ENCODE data around the gene PPIC. TPM values are rescaled to one million over a fixed set of nuclear protein-coding genes. Genes with fewer than 3 reads are reported as not detected.

Gene PPIC
- total RNA-seq, 1 donor from 2014 or later = 51.9 TPM

GRCh38 chr5:123039673-123040072 is 3.1 kb upstream of the PPIC start:
- H3K4me2 ChIP-seq (ENCODE audit: low read length) = no peak overlapping the region
- Mint-ChIP-seq H3K27me3 (ENCODE audit: low read depth, unreplicated experiment) (peaks cover under 1% of the 10 kb centered on the region), H3K36me3 (ENCODE audit: low read depth, unreplicated experiment) (no peaks in the 10 kb centered on the region), H3K9me3 (ENCODE audit: unreplicated experiment) (no peaks in the 10 kb centered on the region), H3K27ac (ENCODE audit: unreplicated experiment) (no peak overlapping the region), H3K4me1 (ENCODE audit: low read depth, unreplicated experiment) (peaks cover 8% of the 10 kb centered on the region), H3K4me3 (ENCODE audit: unreplicated experiment) (no peak overlapping the region)
- DNase-seq (ENCODE audit: low read depth) (no peak), FAIRE-seq (no peak)
- no peak overlapping the region for H3K9ac ChIP-seq (ENCODE audit: low read length)
- no peaks in the 10 kb centered on the region for H3K27me3 ChIP-seq (ENCODE audit: insufficient read depth, low read length)
- no peak overlapping the region for H3K27ac ChIP-seq (ENCODE audit: low read depth, low read length)
- no peak overlapping the region for H2AFZ ChIP-seq (ENCODE audit: low read depth, low read length)
- no peaks in the 10 kb centered on the region for H3K9me3 ChIP-seq (ENCODE audit: insufficient read depth, low read depth, low read length)
- no peaks in the 10 kb centered on the region for H3K79me2 ChIP-seq (ENCODE audit: insufficient read depth, low read length)
- TF ChIP-seq CTCF (IDR thresholded peaks at IDR 0.05; ENCODE audit: insufficient read depth, low read depth, low read length) = no peak
- no peak for TF ChIP-seq EZH2 (IDR thresholded peaks at IDR 0.05; ENCODE audit: insufficient read depth, low read length)
- peaks cover 8% of the 10 kb centered on the region for H4K20me1 ChIP-seq (ENCODE audit: insufficient read depth, low read length)
- H3K4me1 ChIP-seq (ENCODE audit: insufficient read depth, low read length) = no peaks in the 10 kb centered on the region
- H3K4me3 ChIP-seq (ENCODE audit: insufficient read depth, low read depth, low read length) = no peak overlapping the region
- no peaks in the 10 kb centered on the region for H3K36me3 ChIP-seq (ENCODE audit: insufficient read depth, low read length)

GRCh38 chr5:123037104-123037418 is 536 bp upstream of the PPIC start:
- Histone ChIP-seq H4K20me1 (ENCODE audit: insufficient read depth, low read length) (peaks cover 12% of the 10 kb centered on the region), H3K79me2 (ENCODE audit: insufficient read depth, low read length) (no peaks in the 10 kb centered on the region), H3K9ac (ENCODE audit: low read length) (peak overlapping the region; percentile 83), H3K4me2 (ENCODE audit: low read length) (peak overlapping the region; percentile 88), H2AFZ (ENCODE audit: low read depth, low read length) (peak overlapping the region; percentile 97), H3K36me3 (ENCODE audit: insufficient read depth, low read length) (no peaks in the 10 kb centered on the region), H3K4me1 (ENCODE audit: insufficient read depth, low read length) (no peaks in the 10 kb centered on the region), H3K27me3 (ENCODE audit: insufficient read depth, low read length) (no peaks in the 10 kb centered on the region), H3K4me3 (ENCODE audit: insufficient read depth, low read depth, low read length) (peak overlapping the region; percentile 87), H3K27ac (ENCODE audit: low read depth, low read length) (peak overlapping the region; percentile 57), H3K9me3 (ENCODE audit: insufficient read depth, low read depth, low read length) (no peaks in the 10 kb centered on the region)
- Mint-ChIP-seq H3K4me3 (ENCODE audit: unreplicated experiment) (peak overlapping the region; percentile 85), H3K36me3 (ENCODE audit: low read depth, unreplicated experiment) (peaks cover 5% of the 10 kb centered on the region), H3K27me3 (ENCODE audit: low read depth, unreplicated experiment) (peaks cover 5% of the 10 kb centered on the region), H3K4me1 (ENCODE audit: low read depth, unreplicated experiment) (peaks cover 8% of the 10 kb centered on the region), H3K9me3 (ENCODE audit: unreplicated experiment) (no peaks in the 10 kb centered on the region), H3K27ac (ENCODE audit: unreplicated experiment) (peak overlapping the region; percentile 27)
- FAIRE-seq (peak; percentile 5), DNase-seq (ENCODE audit: low read depth) (no peak)
- TF ChIP-seq EZH2 (IDR thresholded peaks at IDR 0.05; ENCODE audit: insufficient read depth, low read length) (no peak), CTCF (IDR thresholded peaks at IDR 0.05; ENCODE audit: insufficient read depth, low read depth, low read length) (no peak)

GRCh38 chr5:123035918-123036390 is 571 bp downstream of the PPIC start:
- H3K36me3 Mint-ChIP-seq (ENCODE audit: low read depth, unreplicated experiment) = peaks cover 5% of the 10 kb centered on the region
- H3K27me3 Mint-ChIP-seq (ENCODE audit: low read depth, unreplicated experiment) = peaks cover 5% of the 10 kb centered on the region
- peak overlapping the region; percentile 87 for H3K4me3 ChIP-seq (ENCODE audit: insufficient read depth, low read depth, low read length)
- H3K27ac Mint-ChIP-seq (ENCODE audit: unreplicated experiment) = peak overlapping the region; percentile 77
- H3K36me3 ChIP-seq (ENCODE audit: insufficient read depth, low read length) = no peaks in the 10 kb centered on the region
- H4K20me1 ChIP-seq (ENCODE audit: insufficient read depth, low read length) = peaks cover 12% of the 10 kb centered on the region
- H3K4me1 Mint-ChIP-seq (ENCODE audit: low read depth, unreplicated experiment) = peaks cover 8% of the 10 kb centered on the region
- peak overlapping the region; percentile 97 for H2AFZ ChIP-seq (ENCODE audit: low read depth, low read length)
- peak overlapping the region; percentile 83 for H3K9ac ChIP-seq (ENCODE audit: low read length)
- no peaks in the 10 kb centered on the region for H3K4me1 ChIP-seq (ENCODE audit: insufficient read depth, low read length)
- no peaks in the 10 kb centered on the region for H3K27me3 ChIP-seq (ENCODE audit: insufficient read depth, low read length)
- H3K4me2 ChIP-seq (ENCODE audit: low read length) = peak overlapping the region; percentile 88
- DNase-seq (ENCODE audit: low read depth) = peak; percentile 29
- no peaks in the 10 kb centered on the region for H3K79me2 ChIP-seq (ENCODE audit: insufficient read depth, low read length)
- no peak overlapping the region for H3K27ac ChIP-seq (ENCODE audit: low read depth, low read length)
- H3K9me3 ChIP-seq (ENCODE audit: insufficient read depth, low read depth, low read length) = no peaks in the 10 kb centered on the region
- TF ChIP-seq CTCF (IDR thresholded peaks at IDR 0.05; ENCODE audit: insufficient read depth, low read depth, low read length) = no peak
- TF ChIP-seq EZH2 (IDR thresholded peaks at IDR 0.05; ENCODE audit: insufficient read depth, low read length) = no peak
- peak overlapping the region; percentile 93 for H3K4me3 Mint-ChIP-seq (ENCODE audit: unreplicated experiment)
- no peak for FAIRE-seq
- no peaks in the 10 kb centered on the region for H3K9me3 Mint-ChIP-seq (ENCODE audit: unreplicated experiment)

Measured in astrocyte (in vitro differentiated cells and primary cell).